GM12875 (cell line): Measurements from ENCODE around the gene PPP1R3D.
A peak's percentile ranks its signal among the peaks of the same experiment; 100 is the strongest.

ENCODE experiments used
- H3K4me3 ChIP-seq: one replicate; pipeline ENCODE4 v1.5.1; 2011; ENCODE audit warnings: low read depth, low read length, control low read depth
- TF ChIP-seq, protein P1 (sequence below): IDR thresholded peaks from 2 replicates; pipeline ENCODE4 v1.5.1; 2011; ENCODE audit warnings: low read depth, mild to moderate bottlenecking, control low read depth, inconsistent platforms, low read length, moderate library complexity, borderline replicate concordance; ENCODE audit not compliant: insufficient read depth

The PPP1R3D gene

DNA sequence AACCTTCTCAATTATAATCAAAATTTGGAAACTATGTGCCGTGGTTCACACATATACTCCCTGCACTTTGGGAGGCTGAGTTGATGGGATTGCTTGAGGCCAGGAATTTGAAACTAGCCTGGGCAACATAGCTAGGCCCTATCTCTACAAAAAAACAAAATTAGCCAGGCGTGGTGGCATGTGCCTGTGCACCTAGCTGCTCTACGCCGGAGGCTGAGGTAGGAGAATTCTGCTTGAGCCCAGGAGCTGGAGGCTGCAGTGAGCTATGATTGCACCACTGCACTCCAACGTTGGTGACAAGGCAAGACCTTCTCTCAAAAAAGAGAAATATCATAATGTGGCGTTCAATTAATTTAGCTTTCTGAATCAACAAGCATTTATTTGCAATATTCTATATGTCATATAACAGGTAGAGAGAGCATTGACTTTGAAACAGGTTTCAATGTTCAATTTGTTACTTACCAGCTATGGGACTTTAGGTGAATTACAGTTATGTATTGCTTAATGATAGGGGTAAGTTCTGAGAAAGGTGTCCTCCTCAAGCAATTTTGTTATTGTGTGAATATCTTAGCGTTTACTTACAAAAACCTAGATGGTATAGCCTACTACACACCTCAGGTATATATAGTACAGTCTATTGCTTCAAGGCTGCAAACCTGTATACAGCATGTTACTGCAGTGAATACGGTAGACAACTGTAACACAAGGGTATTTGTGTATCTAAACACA lies 4.5 kb downstream of the PPP1R3D start:
- no peak overlapping the region for H3K4me3 ChIP-seq
- TF ChIP-seq, protein P1, sequence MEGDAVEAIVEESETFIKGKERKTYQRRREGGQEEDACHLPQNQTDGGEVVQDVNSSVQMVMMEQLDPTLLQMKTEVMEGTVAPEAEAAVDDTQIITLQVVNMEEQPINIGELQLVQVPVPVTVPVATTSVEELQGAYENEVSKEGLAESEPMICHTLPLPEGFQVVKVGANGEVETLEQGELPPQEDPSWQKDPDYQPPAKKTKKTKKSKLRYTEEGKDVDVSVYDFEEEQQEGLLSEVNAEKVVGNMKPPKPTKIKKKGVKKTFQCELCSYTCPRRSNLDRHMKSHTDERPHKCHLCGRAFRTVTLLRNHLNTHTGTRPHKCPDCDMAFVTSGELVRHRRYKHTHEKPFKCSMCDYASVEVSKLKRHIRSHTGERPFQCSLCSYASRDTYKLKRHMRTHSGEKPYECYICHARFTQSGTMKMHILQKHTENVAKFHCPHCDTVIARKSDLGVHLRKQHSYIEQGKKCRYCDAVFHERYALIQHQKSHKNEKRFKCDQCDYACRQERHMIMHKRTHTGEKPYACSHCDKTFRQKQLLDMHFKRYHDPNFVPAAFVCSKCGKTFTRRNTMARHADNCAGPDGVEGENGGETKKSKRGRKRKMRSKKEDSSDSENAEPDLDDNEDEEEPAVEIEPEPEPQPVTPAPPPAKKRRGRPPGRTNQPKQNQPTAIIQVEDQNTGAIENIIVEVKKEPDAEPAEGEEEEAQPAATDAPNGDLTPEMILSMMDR, result no peak

DNA sequence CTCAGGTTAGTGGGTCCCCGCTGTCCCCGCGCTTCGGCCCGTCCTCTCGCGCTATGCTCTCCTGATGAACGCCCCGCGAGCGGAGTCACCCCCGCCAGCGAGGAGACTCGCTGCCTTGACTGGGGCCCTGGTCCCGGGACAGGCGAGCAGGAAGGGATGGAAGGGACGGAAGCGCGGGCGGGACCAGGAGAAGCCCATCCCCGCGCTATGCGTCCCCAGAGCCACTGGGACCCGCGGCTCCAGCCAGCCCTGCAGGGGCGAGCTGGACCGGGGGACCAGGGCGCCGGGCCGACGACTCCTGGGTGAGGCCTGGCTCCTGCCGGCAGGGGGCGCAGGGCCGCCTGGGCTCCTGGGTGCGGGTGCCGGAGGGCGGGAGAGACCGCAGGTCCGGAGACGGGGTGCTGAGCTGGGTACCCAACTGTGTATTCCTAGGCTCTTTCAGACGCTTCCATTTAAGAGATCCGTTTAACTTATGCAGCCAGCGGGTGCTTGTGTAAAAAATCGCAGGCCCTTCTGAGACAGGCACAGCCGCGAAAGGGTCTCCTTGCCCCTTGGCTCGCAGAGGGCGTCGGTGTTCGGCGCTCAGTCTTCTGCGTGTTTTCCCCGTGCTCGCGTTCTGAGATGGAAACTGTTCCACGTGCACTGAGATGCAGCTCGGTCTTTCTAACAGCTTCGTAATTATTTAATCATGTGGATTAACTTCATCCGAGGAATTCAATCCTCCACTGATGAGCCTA lies 6.1 kb downstream of the PPP1R3D start:
- H3K4me3 ChIP-seq, result peak overlapping the region; percentile 38
- TF ChIP-seq, protein P1, result peak; percentile 97

DNA sequence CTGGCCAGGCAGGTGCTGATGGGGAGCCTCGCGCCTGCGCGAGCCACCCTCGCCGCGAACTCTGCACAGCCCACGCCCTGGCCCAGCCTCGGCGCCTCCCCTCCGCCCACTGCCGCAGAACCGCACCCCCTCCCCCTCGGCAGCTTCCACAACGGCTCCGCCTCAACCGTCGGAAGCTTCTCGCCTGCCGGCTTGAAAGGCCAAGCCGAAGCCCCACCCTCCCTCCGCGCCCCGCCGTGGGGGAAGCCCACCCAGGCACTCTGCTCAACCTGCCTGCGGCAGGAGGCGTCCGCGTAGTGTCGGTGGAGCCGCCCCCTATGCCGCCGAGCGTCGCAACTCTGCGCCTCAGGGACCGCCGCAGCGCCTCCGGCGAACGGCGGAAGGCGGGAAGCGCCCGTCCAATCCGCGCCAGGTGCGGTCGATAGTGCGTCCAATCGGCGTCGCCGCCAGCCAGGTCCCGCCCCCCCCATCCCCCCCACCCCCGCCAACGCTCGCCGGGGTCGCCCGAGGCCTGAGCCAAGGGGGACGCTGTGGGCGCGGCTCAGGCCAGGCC lies 6.7 kb downstream of the PPP1R3D start, which contains the start of gene SYCP2:
Gene SYCP2 (minus strand): TSS at position 342 of the 553 bp plus-strand sequence. CDS start 11,224 bp downstream, outside the sequence.
- TF ChIP-seq, protein P1, result no peak
- peak within 1 kb of the TSS; percentile 38 for H3K4me3 ChIP-seq

DNA sequence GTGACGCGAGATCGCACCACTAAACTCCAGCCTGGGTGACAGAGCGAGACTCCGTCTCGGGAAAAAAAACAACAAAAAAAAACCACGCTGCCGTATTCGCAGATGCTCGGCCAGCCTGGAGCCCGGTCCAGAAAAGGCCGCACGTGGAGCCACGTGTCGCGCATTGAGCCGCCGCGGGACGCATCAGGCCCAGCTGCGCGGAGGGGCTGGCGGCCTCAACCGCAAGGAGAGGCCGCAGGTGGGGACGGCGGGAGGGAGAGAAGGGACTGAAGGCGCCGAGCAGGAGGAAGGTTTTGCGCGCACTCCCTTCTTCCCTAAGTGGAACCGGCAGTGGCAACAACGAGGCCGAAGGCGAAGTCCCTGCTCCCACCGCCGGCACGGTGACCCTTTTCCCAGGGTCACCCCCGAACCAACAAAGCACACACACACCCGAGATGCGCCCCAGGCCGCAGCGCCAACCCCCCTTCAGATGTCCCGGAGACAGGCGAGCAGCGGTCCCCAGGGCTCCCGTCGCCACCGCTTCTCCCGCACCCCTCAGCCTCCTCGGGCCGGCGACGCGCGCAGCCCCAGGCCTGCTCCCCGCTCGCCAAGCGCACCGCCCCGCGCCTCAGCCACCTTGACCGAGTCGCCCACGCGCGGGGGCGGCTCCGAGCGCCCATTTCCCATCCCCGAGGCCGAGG lies 7.3 kb downstream of the PPP1R3D start:
- H3K4me3 ChIP-seq, result no peak overlapping the region
- TF ChIP-seq, protein P1, result no peak

DNA sequence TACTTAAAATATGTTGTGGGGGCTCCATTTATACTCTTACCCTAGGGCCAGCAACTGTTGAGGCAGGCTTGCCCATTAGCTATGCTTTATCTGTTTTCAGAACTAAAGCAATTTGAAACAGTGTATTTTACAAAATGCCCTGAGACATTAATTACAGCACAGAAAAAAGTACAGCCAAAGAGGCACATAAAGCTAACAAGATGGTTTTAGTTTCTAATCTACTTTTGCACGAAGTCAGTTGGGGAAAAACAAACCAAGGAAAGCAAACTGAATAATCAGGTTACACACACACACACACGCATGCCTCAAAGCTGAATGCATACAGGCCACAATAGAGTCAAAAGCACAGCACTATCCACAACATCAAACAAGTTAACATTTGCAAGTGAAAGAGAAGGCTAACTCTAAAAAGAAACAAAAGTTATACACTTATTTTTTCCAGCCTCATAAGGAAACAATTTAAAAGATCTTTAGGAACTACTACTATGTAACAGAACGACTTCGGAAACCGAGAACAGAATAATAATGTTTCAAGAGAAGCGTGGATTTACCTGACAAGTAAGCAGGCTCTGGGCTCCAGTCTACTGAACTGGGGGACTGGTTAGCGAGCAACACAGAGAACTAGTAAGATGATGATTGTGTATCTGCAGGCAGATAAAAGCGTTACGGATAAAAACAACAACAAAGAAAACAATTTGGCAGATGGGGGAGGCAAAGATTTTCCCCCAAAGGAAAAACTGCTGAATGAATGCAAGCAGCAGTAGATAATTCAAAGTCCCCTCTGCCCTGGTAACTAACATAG lies 8.4 kb downstream of the PPP1R3D start:
- TF ChIP-seq, protein P1, result no peak
- H3K4me3 ChIP-seq, result no peak overlapping the region

DNA sequence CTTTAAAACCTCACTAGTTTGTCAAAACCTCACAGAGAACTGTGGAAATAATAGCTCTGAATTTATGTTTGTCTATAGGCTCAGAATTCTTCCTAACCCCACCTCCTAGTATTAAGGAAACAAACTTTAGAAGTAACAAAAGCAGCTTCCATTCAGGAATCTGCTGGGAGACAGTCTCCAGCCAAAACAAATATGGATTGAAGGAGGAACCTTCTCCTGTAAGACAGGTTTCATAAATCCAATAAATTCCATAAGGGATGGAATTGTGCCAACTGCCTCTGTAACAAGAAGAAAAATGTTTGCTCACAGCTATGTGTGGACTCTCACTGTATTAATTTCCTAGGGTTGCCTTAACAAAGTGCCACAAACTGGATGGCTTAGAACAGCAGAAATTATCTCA lies 14.2 kb downstream of the PPP1R3D start:
- H3K4me3 ChIP-seq, result no peak overlapping the region
- TF ChIP-seq, protein P1, result no peak
